GM21367 (cell line): ENCODE results near the gene MLF2.
A peak's percentile ranks its signal among the peaks of the same experiment; 100 is the strongest.

Source experiments
- ATAC-seq: cut with Tn5 transposase; IDR thresholded peaks from one replicate; pipeline ENCODE4 v1.9.1; 2021; ENCODE audit not compliant: unreplicated experiment

Gene MLF2

GRCh38 chr12:6778574-6779550, 25.9 kb upstream of the MLF2 start:
- peak; percentile 57 for ATAC-seq

GRCh38 chr12:6778217-6778573, 25.3 kb upstream of the MLF2 start:
- no peak for ATAC-seq

GRCh38 chr12:6777386-6777785, 24.4 kb upstream of the MLF2 start:
- no peak for ATAC-seq

GRCh38 chr12:6775185-6776174, 22.5 kb upstream of the MLF2 start:
- no peak for ATAC-seq

GRCh38 chr12:6774499-6775062, 21.6 kb upstream of the MLF2 start:
- ATAC-seq, result no peak

GRCh38 chr12:6773590-6774351, 20.8 kb upstream of the MLF2 start:
- no peak for ATAC-seq

- no peak for ATAC-seq
Measured at GRCh38 chr12:6772726-6773589, 20.0 kb upstream of the MLF2 start.

GRCh38 chr12:6772331-6772695, 19.4 kb upstream of the MLF2 start, which contains the start of gene LAG3:
Gene LAG3, plus strand, starts transcription at chr12:6772520. Its CDS starts 333 bp downstream, at chr12:6772853.
- no peak for ATAC-seq

- ATAC-seq, result no peak
Measured at GRCh38 chr12:6771509-6772330, 18.8 kb upstream of the MLF2 start.

- ATAC-seq, result no peak
Measured at GRCh38 chr12:6771091-6771495, 18.2 kb upstream of the MLF2 start.

- ATAC-seq, result no peak
Measured at GRCh38 chr12:6770600-6770999, 17.7 kb upstream of the MLF2 start.

GRCh38 chr12:6770094-6770493, 17.2 kb upstream of the MLF2 start:
- ATAC-seq, result no peak

GRCh38 chr12:6769666-6770065, 16.7 kb upstream of the MLF2 start:
- no peak for ATAC-seq

- no peak for ATAC-seq
Measured at GRCh38 chr12:6768990-6769389, 16.0 kb upstream of the MLF2 start.

GRCh38 chr12:6768437-6768914, 15.5 kb upstream of the MLF2 start:
- no peak for ATAC-seq

- ATAC-seq, result no peak
Measured at GRCh38 chr12:6767353-6768319, 14.7 kb upstream of the MLF2 start.

GRCh38 chr12:6766651-6767349, 13.9 kb upstream of the MLF2 start:
- ATAC-seq, result peak; percentile 46
